HG02571 (cell line): Measurements from ENCODE around the gene GIT1.

Experiments used
- ATAC-seq: cut with Tn5 transposase; IDR thresholded peaks from one replicate; pipeline ENCODE4 v1.9.1; 2021; ENCODE audit warnings: mild to moderate bottlenecking, moderate library complexity; ENCODE audit not compliant: unreplicated experiment

GIT1 gene

DNA sequence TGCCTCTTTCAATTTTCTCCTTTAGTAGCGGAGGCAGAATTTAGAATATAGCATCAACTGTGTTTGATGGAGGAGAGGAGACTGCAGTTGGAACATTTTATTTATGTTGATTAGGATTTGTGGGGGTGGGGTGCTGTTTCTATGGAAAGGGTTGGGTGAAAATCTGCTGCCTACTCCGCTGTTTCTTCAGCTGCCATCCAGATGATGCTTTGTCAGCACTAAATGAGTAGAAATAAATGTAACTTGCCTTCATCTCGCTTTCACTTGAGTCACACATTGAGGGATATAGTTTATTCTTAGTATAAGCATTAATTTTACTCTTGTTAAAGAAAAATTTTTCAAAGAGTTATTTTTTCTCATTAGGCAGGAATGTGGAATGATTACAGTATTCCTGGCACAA is 64.8 kb downstream of the GIT1 start:
- ATAC-seq: no peak
